Gastrocnemius medialis (tissue), 4 donors: ENCODE data around the gene SLC52A3.

Source experiments
- CTCF ChIP-seq, 5 experiments: fragments of 450-650 bp in 3 of 5; fragments of 200-600 bp in 2 of 5; sonication (generic) in 2 of 5; IDR thresholded peaks in 4 of 5; conservative IDR thresholded peaks in 1 of 5; 1 replicate in 4 of 5; 2 replicates in 1 of 5; pipeline ENCODE4 v1.5.1; 2016 to 2019; ENCODE audit warnings: antibody characterized with exemption in 5 of 5, mild to moderate bottlenecking in 3 of 5, moderate library complexity in 3 of 5
- POLR2A ChIP-seq, 2 donors: fragments of 450-650 bp; IDR thresholded peaks; one replicate each; pipeline ENCODE4 v1.6.1; 2017; ENCODE audit warnings: antibody characterized with exemption in 2 of 2, mild to moderate bottlenecking in 2 of 2, moderate library complexity in 2 of 2

- TF ChIP-seq CTCF (IDR thresholded peaks at IDR 0.05 in 4 of 5, conservative IDR thresholded peaks at IDR 0.05 in 1 of 5) (no peak), POLR2A (IDR thresholded peaks at IDR 0.05) (no peak)
These were observed 6.4 kb upstream of the SLC52A3 start for GRCh38 chr20:774660-775057.
